Muscle of back (tissue), 13 donors: Measurements from ENCODE around the gene ACOT11. TPM values are rescaled to one million over a fixed set of nuclear protein-coding genes. Genes with fewer than 3 reads are reported as not detected.
"Not testable (repeated sequence)": the region's sequence is repeated elsewhere in the genome, so short reads cannot be mapped to it uniquely, and the experiment has no call there.

Experiments
- DNase-seq, 3 donors: peaks; one replicate each; pipeline versions ENCODE4 v3.0.0 to v3.0.0-alpha.2; 2013
- long read RNA-seq, 9 donors: transcript quantifications; one replicate each; lab custom pipeline, GENCODE V29; 2026
- polyA plus RNA-seq, 10 donors: library from polyadenylated mRNA; unstranded; fragments of 120-200 nt; gene quantifications; one replicate each; pipeline ENCODE4 v1.2.1, GENCODE V29; 2013; ENCODE audit not compliant: insufficient read length in 10 of 10

ACOT11 gene
- 10 to 100 TPM in 1 of 10 donors, 1 to 10 TPM in 9; 2.6 to 10.0 (median 5.3) TPM for polyA plus RNA-seq
- long read RNA-seq, donor 1 = 0 reads
- long read RNA-seq, donor 2 = 0 reads
- long read RNA-seq, donor 3 = 0 reads
- long read RNA-seq, donor 4 = 0 reads
- long read RNA-seq, donor 5 = 0 reads
- long read RNA-seq, donor 6, partial matches to known transcripts = 0 of 2 reads
- long read RNA-seq, donor 6, other reads (novel, unspliced or antisense) = 0 of 2 reads
- long read RNA-seq, donor 7 = 0 reads
- long read RNA-seq, donor 8 = 0 reads
- long read RNA-seq, donor 9 = 0 reads

DNA sequence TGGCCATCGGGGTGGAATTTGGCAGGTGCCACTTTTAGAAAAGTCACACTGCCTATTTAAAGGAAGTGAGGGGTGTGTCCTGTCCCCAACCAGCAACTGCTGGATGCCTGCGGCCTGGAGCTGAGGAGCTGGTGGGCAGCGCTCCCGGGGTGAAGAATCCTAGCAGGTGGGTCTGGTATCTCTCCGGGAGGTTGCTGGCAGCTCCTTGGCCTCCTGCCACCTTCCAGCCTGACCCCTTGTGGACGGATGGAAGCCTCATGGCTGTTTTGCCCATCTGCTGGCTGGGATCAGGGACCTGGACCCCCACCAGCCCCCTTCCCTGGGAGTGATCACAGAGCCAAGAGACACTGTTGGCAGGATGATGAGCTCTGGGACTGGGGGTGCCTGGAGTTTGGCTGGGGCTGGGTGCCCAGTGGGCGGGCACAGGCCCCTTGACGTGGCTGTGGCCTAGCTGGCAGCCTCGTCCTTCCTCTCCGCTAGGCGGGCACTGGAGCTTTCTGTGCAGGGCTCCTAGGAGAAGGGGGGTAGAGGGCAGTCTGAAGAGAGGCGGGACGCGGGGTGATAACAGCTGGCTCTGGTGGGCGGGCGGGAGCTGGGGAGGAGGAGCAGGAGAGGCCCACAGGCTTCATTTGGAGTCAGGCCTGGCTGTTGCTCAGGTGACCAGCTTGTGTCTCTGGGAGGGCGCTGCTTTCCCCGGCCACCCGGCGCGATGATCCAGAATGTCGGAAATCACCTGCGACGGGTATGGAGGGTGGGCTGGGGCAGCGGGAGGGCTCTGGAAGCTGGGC, at the start of gene ACOT11:
Gene ACOT11 (plus strand): TSS at position 628 of the 788 bp plus-strand sequence. CDS start 82 bp downstream, at position 710.
- DNase-seq = peak; percentile 83 to 93 (median 85)

DNA sequence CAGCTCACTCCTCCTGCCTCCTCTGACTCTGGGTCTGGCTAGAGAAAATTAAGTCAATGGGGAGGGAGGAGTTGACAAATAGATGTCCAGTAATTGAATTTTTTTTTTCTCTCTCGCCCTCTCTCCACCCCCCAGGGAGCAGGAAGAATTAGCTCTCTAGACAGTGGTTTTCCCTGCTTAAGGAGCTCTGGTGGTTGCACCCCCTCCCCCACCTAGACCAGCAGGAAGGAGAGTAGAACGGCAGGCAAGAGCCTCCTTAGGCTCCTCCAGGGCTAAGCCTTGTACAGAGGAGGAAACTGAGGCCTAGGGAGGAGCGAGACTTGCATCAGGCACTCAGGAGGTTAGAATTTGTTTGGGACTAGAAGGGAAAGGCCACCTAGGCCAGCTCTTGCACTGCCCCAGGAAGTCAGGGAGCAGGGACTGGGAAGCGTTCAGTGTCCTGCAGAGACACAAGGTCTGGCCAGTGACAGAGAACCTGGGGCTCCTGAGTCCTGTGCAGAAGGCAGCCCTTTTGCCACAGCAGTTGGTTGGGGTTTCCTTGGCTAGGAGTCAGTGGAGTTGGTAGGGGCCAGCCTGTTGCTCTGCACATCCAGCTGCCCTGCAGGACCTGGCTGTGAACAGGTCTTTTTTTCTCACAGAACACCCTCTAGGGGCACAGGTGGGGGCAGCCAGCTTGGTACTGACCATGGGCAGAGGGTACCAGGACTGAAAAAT, 49.5 kb upstream of the ACOT11 start:
- DNase-seq = no peak

DNA sequence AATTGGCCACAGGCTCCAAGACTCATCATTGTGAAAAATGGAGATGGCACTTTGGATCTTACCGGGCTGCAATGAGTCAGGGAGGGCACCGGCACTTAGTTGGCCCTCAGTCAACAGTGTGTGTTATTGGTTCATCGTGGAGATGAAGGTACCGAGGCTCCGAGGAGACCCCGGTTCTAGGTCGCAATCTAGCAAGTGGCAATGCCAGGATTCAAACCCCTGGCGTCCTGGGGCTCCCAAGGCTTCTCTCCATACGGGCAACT, 49.0 kb upstream of the ACOT11 start:
- no peak for DNase-seq

DNA sequence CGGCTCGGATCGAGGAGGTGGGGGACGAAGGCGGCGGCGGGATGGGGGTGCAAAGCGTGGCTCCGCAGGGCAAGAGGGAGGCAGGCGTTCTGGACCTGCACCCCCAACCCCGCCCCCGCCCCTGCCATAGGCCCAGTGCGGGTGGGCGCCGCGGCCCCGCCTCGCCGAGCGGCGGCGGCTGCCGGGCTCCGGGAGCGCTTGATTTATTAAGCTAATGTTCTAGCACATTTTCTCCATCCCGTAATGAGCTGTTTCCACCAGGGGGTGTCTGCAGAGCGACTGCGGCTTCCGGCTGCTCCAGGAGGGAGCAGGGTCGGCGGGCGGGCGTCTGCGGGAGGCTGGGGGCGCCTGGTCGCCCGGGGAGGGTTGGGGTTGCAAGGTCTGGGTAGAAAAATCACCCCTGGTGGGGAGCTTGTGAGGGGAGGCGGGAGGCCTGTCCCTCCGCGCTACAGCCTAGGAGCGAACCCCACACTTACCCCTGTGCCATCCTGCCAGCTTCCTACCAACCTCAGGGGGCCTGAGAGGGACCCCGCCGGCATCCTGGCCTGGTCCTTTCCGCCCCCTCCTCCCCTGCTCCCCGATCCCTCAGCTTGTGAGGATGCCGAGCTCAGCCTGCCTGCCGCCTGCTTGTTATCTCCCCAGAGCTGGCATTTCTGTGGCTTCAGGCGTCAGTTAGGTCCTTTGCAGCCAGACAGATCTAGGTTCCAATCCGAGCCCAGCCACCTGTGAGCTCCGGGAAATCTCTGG, 48.5 kb upstream of the ACOT11 start:
- DNase-seq = peak in 2 of 3 donors; percentile 40 to 69

DNA sequence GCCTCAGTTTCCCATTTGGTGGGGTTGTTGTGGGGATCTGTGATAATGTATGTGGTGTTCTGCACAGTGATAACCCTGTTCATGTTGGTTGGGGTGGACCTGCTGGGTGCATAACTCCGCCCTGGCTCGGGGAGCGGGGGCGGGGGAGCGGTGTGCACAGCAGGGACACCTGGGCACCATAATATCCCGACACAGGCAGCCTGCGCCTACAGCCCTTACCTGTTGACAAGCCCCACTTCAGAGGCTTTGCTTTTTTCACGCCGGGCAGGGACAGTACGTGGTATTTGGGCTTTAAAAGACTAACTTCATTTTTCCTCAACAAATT, 48.0 kb upstream of the ACOT11 start:
- no peak for DNase-seq

DNA sequence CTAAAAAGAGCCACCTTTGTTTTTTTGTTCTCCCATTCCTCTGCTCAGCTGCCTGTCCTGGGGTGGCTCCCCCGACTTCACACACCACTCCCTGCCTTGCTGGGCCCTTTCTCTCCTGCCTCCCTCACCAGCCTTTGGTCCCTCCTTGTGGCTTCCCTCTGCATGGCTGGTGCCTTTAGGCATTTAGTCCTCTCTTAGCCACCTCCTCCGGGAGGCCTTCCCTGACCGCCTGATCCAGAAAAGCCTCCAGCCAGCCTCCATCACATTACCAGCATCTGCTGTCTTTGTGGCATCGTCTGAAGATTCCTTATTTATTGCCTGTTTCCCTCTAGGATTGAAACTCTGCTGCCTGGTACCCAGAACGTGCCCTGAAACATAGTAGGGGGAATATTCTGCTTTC, 46.2 kb upstream of the ACOT11 start:
- no peak for DNase-seq

DNA sequence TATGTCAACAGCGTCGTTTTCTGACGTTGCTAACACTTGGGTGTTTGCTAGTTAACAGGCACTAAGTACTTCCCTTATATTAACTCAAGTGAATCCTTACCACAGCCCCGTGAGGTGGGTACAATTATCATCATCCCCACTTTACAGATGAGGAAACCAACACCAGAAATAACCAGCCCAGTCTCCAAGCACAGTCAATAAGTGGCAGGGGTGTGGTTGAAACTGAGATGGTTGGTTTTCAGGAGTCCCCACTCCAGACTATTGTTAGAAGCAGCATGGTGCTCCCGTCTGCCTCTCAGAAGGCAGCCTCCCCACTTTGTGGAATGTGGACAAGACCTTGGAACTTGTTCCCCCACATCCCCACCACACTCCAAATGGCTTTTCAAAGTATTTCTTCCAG, 45.7 kb upstream of the ACOT11 start:
- no peak for DNase-seq

DNA sequence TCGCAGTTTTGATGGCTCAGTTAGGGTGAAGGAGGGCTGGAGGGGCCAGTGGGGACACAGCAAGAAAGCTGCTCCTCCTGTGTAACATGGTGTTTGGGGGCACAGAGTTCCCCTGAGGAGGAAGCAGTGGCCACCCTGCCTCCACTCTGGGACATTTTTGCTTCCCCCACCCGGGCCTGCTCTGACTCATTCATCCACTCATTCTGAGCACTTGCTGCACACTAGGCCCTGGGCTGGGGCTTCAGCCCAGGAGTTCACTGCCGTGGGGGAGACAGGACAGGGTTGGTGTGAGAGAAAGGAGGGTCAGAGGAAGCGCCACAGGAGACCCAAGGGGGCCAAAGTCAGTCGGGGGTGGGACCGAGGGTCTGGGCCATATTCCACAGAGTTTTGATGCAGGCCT, 41.4 kb upstream of the ACOT11 start:
- no peak for DNase-seq

DNA sequence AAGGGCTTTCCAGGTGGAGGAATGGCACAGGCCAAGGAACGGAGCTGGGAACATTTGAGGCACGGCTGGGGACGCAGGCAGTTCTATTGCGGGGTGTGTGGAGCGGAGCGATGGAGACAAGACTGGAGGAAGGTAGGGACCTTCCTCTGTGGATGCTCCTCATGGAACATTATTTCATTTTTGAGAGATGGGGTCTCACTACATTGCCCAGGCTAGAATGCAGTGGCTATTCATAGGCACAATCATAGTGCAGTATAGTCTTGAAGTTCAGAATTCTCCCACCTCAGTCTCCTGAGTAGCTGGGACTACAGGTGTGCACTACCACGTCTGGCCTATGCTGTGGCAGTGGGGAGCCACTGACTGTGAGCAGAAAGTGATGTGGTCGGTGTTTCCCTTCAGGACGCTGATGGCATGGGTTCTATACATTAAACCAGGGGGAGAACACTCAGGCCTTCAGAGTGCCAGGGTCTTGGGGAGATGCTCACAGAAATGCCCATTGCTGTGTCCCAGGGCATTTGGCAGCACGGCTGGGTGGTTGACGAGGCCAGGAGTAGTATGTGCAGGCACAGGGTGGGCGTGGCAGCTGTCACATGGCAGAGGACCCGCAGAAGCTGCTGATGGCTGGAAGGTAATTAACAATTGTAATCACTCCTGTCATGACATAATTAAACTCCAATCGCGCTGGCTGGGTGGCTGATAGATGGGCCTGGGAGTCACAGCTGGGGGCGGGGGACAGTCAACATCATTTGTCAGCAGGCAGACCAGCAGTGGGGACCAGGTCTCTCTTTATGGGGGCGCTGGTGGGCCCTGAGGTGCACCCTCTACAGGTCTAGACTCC, 40.8 kb upstream of the ACOT11 start:
- DNase-seq = no peak

DNA sequence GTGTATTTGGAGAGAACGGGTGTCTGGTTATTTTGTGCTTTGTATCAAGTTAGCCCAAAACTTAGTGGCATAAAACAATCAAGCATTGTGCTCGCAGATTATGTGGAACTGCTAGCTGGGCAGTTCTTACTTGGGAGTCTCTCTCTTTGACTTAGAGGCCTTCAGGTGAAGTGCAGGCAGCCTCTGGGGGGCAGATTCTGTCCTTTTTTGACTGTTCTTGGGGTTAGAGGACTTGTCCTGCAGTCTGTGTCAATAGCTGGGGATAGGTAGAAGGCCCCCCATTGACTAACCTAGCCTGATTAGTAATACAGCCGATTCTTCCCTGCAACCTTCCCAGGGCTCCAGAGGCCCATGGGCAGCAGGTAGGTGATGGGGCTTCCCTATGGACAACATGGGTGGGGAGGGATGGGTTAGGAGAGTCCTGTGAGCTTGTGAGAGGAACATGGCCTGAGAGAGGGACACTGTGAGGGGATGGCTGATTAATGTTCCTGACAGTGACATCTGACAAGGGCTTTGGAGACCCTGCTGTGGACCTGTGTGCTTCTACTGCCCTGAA, 37.2 kb upstream of the ACOT11 start:
- no peak for DNase-seq

DNA sequence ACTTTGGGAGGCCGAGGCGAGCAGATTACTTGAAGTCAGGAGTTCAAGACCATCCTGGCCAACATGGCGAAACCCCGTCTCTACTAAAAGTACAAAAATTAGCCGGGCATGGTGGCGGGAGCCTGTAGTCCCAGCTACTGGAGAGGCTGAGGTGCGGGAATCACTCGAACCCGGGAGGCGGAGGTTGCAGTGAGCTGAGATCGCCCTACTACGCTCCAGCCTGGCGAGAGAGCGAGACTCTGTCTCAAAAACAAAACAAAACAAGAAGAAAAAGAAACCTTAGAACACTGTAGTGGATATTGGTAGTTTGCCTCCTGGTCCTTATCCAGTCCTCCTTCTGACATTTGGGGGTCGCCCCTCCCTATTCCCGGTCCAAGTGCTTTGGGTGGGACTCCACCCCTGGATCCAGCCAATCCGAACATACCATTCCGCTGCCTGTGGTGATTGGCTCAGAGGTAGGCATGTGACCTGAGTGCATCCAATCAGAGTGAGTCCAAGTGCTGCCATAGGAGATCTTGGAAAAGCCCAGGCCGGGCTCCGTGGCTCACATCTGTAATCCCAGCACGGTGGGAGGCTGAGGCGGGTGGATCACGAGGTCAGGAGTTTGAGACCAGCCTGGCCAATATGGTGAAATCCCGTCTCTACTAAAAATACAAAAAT, 34.0 kb upstream of the ACOT11 start:
- not testable (repeated sequence) for DNase-seq

DNA sequence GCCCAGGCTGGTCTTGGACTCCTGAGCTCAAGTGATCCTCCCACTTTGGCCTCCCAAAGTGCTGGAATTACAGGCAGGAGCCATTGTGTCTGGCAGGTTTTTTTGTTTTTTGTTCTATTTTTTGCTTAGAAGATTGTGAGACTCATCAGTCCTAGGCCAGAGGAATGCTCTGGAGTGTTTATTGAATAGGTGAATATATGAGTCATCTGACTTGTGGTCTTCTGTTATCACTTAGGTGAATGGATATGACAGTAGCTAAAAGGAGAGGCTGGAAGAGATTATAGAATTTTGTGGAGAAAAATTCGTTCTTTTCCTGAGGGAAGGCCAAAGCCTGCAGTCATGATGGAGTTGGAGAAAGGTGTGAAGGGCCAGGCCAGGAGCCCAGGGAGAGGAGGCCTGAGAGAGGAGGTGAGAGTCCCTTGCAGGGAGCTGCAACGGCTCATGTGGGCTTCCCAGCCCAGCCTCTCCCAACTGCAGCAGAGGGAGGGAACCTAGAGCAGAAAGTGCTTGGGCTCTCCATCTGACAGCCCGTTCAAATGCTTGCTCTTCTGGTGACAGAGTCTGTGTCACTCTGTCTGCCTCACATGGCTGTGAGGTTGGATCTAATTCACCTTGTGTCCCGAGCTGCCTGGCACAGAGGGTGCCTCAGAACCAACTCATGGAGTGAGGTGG, 31.6 kb upstream of the ACOT11 start:
- no peak for DNase-seq

DNA sequence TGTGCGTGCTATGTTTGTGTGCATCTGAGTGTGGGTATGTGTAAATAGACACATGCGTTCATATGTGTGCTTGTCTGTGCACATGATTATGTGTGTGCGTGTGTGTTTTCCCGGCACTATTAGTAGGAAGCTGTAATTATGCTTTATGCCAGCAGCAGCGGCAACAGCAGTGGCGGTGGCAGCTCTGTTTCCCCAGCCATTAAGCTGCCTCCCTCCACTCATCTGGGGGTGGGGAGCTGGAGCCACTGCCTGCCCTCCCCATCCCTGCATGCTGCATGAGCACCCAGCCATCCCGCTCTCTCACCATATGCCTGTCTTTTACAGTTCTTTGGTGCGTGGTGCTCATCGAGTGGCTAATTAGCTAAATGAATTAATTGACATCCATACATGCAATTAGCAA, 30.5 kb upstream of the ACOT11 start:
- DNase-seq = no peak

DNA sequence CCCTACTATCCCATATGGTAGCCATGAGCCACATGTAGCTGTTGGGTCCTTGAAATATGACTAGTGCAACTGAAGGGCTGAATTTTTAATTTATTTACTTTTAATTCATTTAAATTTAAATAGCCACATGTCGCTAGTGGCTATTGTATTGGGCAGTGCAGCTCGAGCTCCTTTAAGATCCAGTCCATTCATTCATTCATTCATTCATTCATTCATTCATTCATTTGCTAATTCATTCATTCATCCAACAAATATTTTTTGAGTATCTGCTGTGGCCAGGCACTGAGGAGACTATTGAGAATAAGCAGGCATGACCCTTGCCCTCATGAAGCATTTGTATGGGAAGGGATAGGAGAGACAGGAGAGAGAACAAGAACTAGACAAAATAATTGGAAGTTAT, 29.5 kb upstream of the ACOT11 start:
- no peak for DNase-seq

DNA sequence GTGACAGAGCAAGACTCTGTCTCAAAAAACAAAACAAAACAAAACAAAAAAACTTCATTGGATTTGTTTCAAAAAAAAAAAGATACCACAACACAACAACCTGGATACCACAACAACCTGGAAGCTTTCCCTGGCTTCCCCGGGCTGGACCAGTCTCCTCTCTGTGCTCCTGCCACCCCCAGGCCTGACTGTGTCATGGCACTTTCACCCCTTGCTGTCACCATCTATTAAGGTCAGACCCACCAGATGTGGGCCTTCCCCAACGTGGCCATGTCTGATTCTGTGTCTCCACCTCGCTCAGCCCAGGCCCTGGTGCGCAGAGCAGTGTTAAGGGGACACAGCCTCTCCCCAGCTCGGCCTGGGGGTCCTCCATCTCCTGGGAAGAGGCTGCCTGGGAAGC, 28.3 kb upstream of the ACOT11 start:
- DNase-seq = no peak

DNA sequence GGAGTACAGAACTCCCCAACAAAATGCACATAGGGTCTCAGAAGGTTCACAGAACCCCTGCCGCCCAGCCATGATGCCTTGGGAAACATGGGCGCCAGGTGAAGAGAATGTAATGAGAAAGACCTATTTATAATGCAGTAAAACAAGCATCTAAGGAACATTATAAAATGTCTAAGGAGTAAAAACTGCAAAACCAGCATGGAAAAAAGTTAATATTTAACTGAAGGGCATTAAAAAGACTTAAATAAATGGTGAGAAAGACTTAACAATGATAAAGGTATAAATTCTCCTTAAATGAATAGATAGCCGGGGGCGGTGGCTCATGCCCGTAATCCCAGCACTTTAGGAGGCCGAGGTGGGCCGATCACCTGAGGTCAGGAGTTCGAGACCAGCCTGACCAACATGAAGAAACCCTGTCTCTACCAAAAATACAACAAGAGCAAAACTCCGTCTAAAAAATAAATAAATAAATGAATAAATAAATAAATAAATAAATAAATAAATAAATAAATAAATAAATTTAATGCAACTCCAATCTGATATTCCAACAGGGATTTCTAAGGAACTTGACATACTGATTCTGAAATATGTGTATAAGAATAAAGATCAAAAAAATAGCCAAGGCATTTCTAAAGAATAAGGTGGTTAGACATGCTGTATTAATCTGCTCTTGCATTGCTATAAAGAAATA, 27.3 kb upstream of the ACOT11 start:
- DNase-seq = no peak

DNA sequence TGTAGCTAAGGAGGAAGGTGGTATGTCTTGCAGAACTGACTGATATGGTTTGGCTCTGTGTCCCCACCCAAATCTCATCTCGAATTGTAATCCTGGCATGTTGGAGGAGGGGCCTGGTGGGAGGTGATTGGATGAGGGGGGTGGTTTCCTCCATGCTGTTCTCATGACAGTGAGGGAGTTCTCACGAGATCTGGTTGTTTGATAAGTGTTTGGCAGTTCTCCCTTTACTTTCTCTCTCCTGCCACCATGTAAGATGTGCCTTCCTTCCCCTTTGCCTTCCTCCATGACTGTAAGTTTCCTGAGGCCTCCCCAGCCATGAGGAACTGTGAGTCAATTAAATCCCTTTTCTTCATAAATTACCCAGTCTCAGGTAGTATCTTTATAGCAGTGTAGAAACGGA, 21.5 kb upstream of the ACOT11 start:
- DNase-seq = not testable (repeated sequence)

DNA sequence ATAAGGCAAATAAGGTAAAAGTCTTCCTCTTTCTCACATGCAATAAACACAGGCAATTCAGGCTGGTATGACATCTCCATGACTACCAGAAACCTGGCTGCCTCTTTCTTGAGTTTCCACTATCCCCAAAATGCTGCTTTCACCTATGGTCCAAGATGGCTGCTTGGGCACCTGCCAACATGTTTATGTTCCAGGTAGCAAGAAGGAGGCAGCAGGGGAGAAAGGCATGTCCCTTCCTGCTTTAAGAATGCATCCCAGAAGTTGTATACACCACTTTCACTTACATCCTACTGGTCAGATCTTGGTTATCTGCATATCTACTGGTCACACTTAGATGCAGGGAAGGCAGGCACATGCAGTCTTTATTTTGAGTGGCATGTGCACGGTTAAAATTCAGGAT, 19.4 kb upstream of the ACOT11 start:
- no peak for DNase-seq

DNA sequence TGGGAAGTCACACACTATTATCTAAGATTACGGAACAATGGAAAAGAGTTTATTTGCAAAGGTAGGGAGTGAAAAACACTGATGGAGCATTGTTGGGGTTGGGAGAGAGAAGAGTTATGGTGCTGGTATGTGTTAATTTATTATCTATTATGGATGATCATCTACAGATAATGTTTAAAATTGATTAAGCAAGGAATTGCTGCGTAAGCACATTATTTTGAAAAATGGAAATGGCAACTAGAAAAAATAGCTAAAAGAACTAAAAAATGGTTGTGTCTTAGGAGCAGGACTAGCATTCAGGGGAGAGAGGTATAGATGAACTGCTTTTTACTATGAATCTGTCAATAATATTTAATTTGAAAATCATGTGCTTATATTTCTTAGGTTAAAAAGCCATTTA, 16.0 kb upstream of the ACOT11 start:
- DNase-seq = no peak
